Prostate gland (tissue), 2 donors: Measurements from ENCODE around the gene MOB3C. TPM values are rescaled to one million over a fixed set of nuclear protein-coding genes. Genes with fewer than 3 reads are reported as not detected.

ENCODE experiments used
- DNase-seq: peaks from one replicate; pipeline ENCODE4 v3.0.0-alpha.2; 2019; ENCODE audit warnings: low spot score
- H3K27ac ChIP-seq, 2 donors: fragments of 200-600 bp; sonication (generic); 2 replicates each; pipeline ENCODE4 v1.5.1; 2017 to 2019
- H3K27me3 ChIP-seq: fragments of 200-600 bp; sonication (generic); replicated peaks from 2 replicates; pipeline ENCODE4 v1.5.1; 2019; ENCODE audit not compliant: insufficient read depth
- H3K36me3 ChIP-seq, 2 donors: fragments of 200-600 bp; sonication (generic); 1 replicate in 1 of 2; 2 replicates in 1 of 2; pipeline versions ENCODE4 v1.5.1 to v1.8.1; 2017 to 2019
- H3K4me1 ChIP-seq: fragments of 200-600 bp; sonication (generic); replicated peaks from 2 replicates; pipeline ENCODE4 v1.5.1; 2019
- H3K4me3 ChIP-seq, 2 donors: fragments of 200-600 bp; sonication (generic); 2 replicates each; pipeline ENCODE4 v1.5.1; 2017 to 2019
- H3K9me3 ChIP-seq: fragments of 200-600 bp; sonication (generic); 2 replicates; pipeline ENCODE4 v1.5.1; 2017
- CTCF ChIP-seq, 4 experiments: fragments of 200-600 bp in 2 of 4; fragments of 450-650 bp in 2 of 4; sonication (generic) in 2 of 4; IDR thresholded peaks; 1 replicate in 3 of 4; 2 replicates in 1 of 4; pipeline ENCODE4 v1.5.1; 2016 to 2019; ENCODE audit warnings: antibody characterized with exemption in 4 of 4, mild to moderate bottlenecking in 2 of 4, moderate library complexity in 2 of 4
- POLR2A ChIP-seq: fragments of 450-650 bp; IDR thresholded peaks from one replicate; pipeline ENCODE4 v1.6.1; 2016; ENCODE audit warnings: antibody characterized with exemption, mild to moderate bottlenecking
- POLR2AphosphoS5 ChIP-seq: sonication (generic); formaldehyde crosslinking; IDR thresholded peaks from one replicate; pipeline ENCODE4 v1.6.1; 2017; ENCODE audit warnings: antibody characterized with exemption
- WGBS: methylation state at CpG from one replicate; pipeline ENCODE4 v1.1.5; 2018; 5-methylcytosine and 5-hydroxymethylcytosine counted together
- intact Hi-C: fragments of 100-400 bp; cut with DNase I; formaldehyde crosslinking; loops from one replicate; pipeline ENCODE4 v1.14.2; 2022
- total RNA-seq, 2 donors: library from RNA; depleted of rRNA; stranded (reverse); fragments of >200 nt; gene quantifications; one replicate each; pipeline ENCODE4 v1.1.0, GENCODE V29; 2016

Gene MOB3C
- total RNA-seq, 2 donors from 2014 or later: 19.4 to 19.7 TPM

GRCh38 chr1:46615735-46616134 lies 876 bp downstream of the MOB3C start:
- Histone ChIP-seq H3K9me3 (no peaks in the 10 kb centered on the region), H3K4me1 (peaks cover 3% of the 10 kb centered on the region), H3K27ac (peak overlapping the region; percentile 89 to 95), H3K27me3 (no peaks in the 10 kb centered on the region), H3K4me3 (peak overlapping the region; percentile 79 to 84), H3K36me3 (no peaks in the 10 kb centered on the region)
- no peak for DNase-seq
- TF ChIP-seq POLR2A (no peak), CTCF (IDR thresholded peaks at IDR 0.05) (no peak), POLR2AphosphoS5 (no peak)
- intact Hi-C loops: loop anchor here (2.0 kb wide), 1 partner anchor 103 kb away; the partner anchor contains the start of gene EFCAB14
- 46% methylated on average over 3 of the region's 3 CpGs for WGBS

- no peak for TF ChIP-seq CTCF (IDR thresholded peaks at IDR 0.05)
- TF ChIP-seq POLR2A: no peak
- TF ChIP-seq POLR2AphosphoS5: no peak
- H3K27ac ChIP-seq: no peak overlapping the region
- H3K4me1 ChIP-seq: peaks cover 3% of the 10 kb centered on the region
- H3K9me3 ChIP-seq: no peaks in the 10 kb centered on the region
- H3K27me3 ChIP-seq: no peaks in the 10 kb centered on the region
- 90% methylated on average over 2 of the region's 2 CpGs for WGBS
- no peak for DNase-seq
- no peak overlapping the region for H3K4me3 ChIP-seq
- H3K36me3 ChIP-seq: no peaks in the 10 kb centered on the region
- intact Hi-C loops: no loop called here
Observed at GRCh38 chr1:46615088-46615487, 1.5 kb downstream of the MOB3C start.

- Histone ChIP-seq H3K27me3 (no peaks in the 10 kb centered on the region), H3K27ac (peak overlapping the region; percentile 15 to 44), H3K4me1 (peaks cover 3% of the 10 kb centered on the region), H3K9me3 (no peaks in the 10 kb centered on the region), H3K4me3 (no peak overlapping the region), H3K36me3 (peaks cover 0 to 4% of the 10 kb centered on the region in 2 donors)
- 88% methylated on average over 2 of the region's 2 CpGs for WGBS
- TF ChIP-seq POLR2A (no peak), CTCF (IDR thresholded peaks at IDR 0.05) (no peak), POLR2AphosphoS5 (no peak)
- no peak for DNase-seq
- intact Hi-C loops: loop anchor here (5.0 kb wide), 1 partner anchor 78 kb away; no protein-coding TSS in a partner anchor
Observed at GRCh38 chr1:46614604-46614984, 2.0 kb downstream of the MOB3C start.

GRCh38 chr1:46613661-46614603 lies 2.7 kb downstream of the MOB3C start:
- Histone ChIP-seq H3K27me3 (no peaks in the 10 kb centered on the region), H3K27ac (peak overlapping the region; percentile 44 to 72), H3K4me1 (peaks cover 3% of the 10 kb centered on the region), H3K36me3 (peaks cover 3 to 6% of the 10 kb centered on the region in 2 donors), H3K9me3 (no peaks in the 10 kb centered on the region), H3K4me3 (no peak overlapping the region)
- no peak for TF ChIP-seq CTCF (IDR thresholded peaks at IDR 0.05)
- peak; percentile 77 for TF ChIP-seq POLR2AphosphoS5
- peak; percentile 31 for TF ChIP-seq POLR2A
- DNase-seq: peak; percentile 84
- intact Hi-C loops: loop anchor here (5.0 kb wide), 1 partner anchor 78 kb away; no protein-coding TSS in a partner anchor
- WGBS: 8% methylated on average over 15 of the region's 16 CpGs
